Thoracic aorta (tissue), 2 donors: Measurements from ENCODE around the gene ROPN1L. TPM values are rescaled to one million over a fixed set of nuclear protein-coding genes. Genes with fewer than 3 reads are reported as not detected.

Experiments
- ATAC-seq: fragments of 150-250 bp; one replicate; pipeline ENCODE4 v1.8.0; 2017; ENCODE audit warnings: low read depth; ENCODE audit not compliant: insufficient number of reproducible peaks, low FRiP score
- DNase-seq: peaks from one replicate; pipeline ENCODE4 v3.0.0-alpha.2; 2020; ENCODE audit warnings: low spot score
- H3K27ac ChIP-seq, 2 donors: fragments of 200-600 bp; sonication (generic); 1 replicate in 1 of 2; 2 replicates in 1 of 2; pipeline ENCODE4 v1.5.1; 2016; ENCODE audit warnings: mild to moderate bottlenecking in 2 of 2, moderate library complexity in 2 of 2
- H3K27me3 ChIP-seq: fragments of 200-600 bp; sonication (generic); replicated peaks from 2 replicates; pipeline ENCODE4 v1.6.0; 2016; ENCODE audit warnings: mild to moderate bottlenecking; ENCODE audit not compliant: insufficient read depth
- H3K36me3 ChIP-seq: fragments of 200-600 bp; sonication (generic); one replicate; pipeline ENCODE4 v1.5.1; 2016
- H3K4me1 ChIP-seq, 2 donors: fragments of 200-600 bp; sonication (generic); 1 replicate in 1 of 2; 2 replicates in 1 of 2; pipeline versions ENCODE4 v1.5.1 to v1.6.0; 2016; ENCODE audit warnings: low read depth in 2 of 2, mild to moderate bottlenecking in 1 of 2; ENCODE audit not compliant: control insufficient read depth in 1 of 2
- H3K4me3 ChIP-seq: fragments of 200-600 bp; sonication (generic); 2 replicates; pipeline ENCODE4 v1.5.1; 2016; ENCODE audit warnings: mild to moderate bottlenecking
- H3K9me3 ChIP-seq: fragments of 200-600 bp; sonication (generic); 2 replicates; pipeline ENCODE4 v1.5.1; 2016
- total RNA-seq, 2 donors: library from RNA; depleted of rRNA; stranded (reverse); fragments of >200 nt; gene quantifications; one replicate each; pipeline versions ENCODE4 v1.1.0 to v1.2.3, GENCODE V29; 2016
- TF ChIP-seq, protein P1 (sequence below): fragments of 200-600 bp; sonication (generic); IDR thresholded peaks from one replicate; pipeline ENCODE4 v1.5.1; 2019; ENCODE audit warnings: antibody characterized with exemption

ROPN1L gene
- total RNA-seq, 2 donors from 2014 or later = not detected

DNA sequence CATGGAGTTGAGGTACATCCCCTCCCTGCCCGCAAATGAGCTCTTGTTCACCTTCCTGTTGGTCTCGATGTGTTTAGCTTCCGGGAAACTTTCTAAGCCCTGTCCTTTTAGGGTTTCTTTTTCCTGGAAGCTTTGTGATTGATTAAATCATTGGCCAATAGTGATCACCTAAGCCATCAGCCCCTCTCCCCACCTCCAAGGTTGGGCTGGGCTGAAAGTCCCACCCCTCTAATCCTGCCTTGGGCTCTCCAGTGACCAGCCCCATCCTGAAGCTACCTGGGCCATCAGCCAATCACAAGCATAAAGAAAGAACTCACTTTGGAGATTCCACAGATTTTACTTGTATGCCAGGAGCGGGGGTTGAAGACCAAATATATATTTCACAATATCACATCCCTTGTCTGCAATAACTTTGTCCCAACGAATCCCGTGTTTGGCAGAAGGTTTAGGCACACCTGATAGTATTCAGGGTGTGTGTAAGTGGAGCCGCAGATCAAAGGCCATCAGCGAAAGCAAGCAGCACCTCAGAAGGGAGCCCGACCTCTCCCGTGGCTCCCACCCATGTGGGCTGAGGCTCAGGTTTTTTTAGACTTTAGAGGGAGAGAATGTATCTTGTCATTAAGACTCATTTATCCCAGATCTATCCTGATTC lies 20.4 kb downstream of the ROPN1L start:
- no peaks in the 10 kb centered on the region for H3K36me3 ChIP-seq
- TF ChIP-seq, protein P1, sequence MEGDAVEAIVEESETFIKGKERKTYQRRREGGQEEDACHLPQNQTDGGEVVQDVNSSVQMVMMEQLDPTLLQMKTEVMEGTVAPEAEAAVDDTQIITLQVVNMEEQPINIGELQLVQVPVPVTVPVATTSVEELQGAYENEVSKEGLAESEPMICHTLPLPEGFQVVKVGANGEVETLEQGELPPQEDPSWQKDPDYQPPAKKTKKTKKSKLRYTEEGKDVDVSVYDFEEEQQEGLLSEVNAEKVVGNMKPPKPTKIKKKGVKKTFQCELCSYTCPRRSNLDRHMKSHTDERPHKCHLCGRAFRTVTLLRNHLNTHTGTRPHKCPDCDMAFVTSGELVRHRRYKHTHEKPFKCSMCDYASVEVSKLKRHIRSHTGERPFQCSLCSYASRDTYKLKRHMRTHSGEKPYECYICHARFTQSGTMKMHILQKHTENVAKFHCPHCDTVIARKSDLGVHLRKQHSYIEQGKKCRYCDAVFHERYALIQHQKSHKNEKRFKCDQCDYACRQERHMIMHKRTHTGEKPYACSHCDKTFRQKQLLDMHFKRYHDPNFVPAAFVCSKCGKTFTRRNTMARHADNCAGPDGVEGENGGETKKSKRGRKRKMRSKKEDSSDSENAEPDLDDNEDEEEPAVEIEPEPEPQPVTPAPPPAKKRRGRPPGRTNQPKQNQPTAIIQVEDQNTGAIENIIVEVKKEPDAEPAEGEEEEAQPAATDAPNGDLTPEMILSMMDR = no peak
- DNase-seq (no peak), ATAC-seq (no peak)
- peaks cover 0 to 7% of the 10 kb centered on the region in 2 donors for H3K4me1 ChIP-seq
- H3K27ac ChIP-seq = no peak overlapping the region
- H3K4me3 ChIP-seq = no peak overlapping the region
- no peaks in the 10 kb centered on the region for H3K9me3 ChIP-seq
- no peaks in the 10 kb centered on the region for H3K27me3 ChIP-seq

- ATAC-seq (no peak), DNase-seq (no peak)
- Histone ChIP-seq H3K27me3 (no peaks in the 10 kb centered on the region), H3K4me1 (peaks cover 0 to 7% of the 10 kb centered on the region in 2 donors), H3K27ac (no peak overlapping the region), H3K36me3 (no peaks in the 10 kb centered on the region), H3K4me3 (no peak overlapping the region), H3K9me3 (no peaks in the 10 kb centered on the region)
- TF ChIP-seq, protein P1 = no peak
These were observed 21.9 kb downstream of the ROPN1L start for GRCh38 chr5:10463566-10463965.

GRCh38 chr5:10464173-10464572 lies 22.5 kb downstream of the ROPN1L start:
- no peak for DNase-seq
- TF ChIP-seq, protein P1 = no peak
- ATAC-seq = no peak

GRCh38 chr5:10465726-10466125 lies 24.0 kb downstream of the ROPN1L start:
- ATAC-seq (no peak), DNase-seq (no peak)
- TF ChIP-seq, protein P1 = no peak
- H3K36me3 ChIP-seq = no peaks in the 10 kb centered on the region
- no peak overlapping the region for H3K27ac ChIP-seq
- no peak overlapping the region for H3K4me3 ChIP-seq
- H3K27me3 ChIP-seq = no peaks in the 10 kb centered on the region
- H3K9me3 ChIP-seq = no peaks in the 10 kb centered on the region
- peaks cover 0 to under 1% of the 10 kb centered on the region in 2 donors for H3K4me1 ChIP-seq

More at GRCh38 chr5:10464173-10464572, 22.5 kb downstream of the ROPN1L start:
- Histone ChIP-seq H3K27ac (no peak overlapping the region), H3K36me3 (no peaks in the 10 kb centered on the region), H3K9me3 (no peaks in the 10 kb centered on the region), H3K4me1 (peaks cover 0 to 7% of the 10 kb centered on the region in 2 donors), H3K4me3 (no peak overlapping the region), H3K27me3 (no peaks in the 10 kb centered on the region)

GRCh38 chr5:10466446-10467073 lies 24.9 kb downstream of the ROPN1L start:
- DNase-seq = no peak
- no peak overlapping the region for H3K27ac ChIP-seq
- TF ChIP-seq, protein P1 = no peak
- H3K36me3 ChIP-seq = no peaks in the 10 kb centered on the region
- H3K4me3 ChIP-seq = no peak overlapping the region
- H3K27me3 ChIP-seq = no peaks in the 10 kb centered on the region
- ATAC-seq = no peak
- no peaks in the 10 kb centered on the region for H3K4me1 ChIP-seq
- H3K9me3 ChIP-seq = no peaks in the 10 kb centered on the region
